HG03175 (cell line): ENCODE measurements around the gene ENO1.

Experiments
- ATAC-seq: cut with Tn5 transposase; IDR thresholded peaks from one replicate; pipeline ENCODE4 v1.9.1; 2021; ENCODE audit warnings: mild to moderate bottlenecking, moderate library complexity; ENCODE audit not compliant: unreplicated experiment

ENO1 gene

GRCh38 chr1:8871965-8872399 is 6.5 kb downstream of the ENO1 start:
- ATAC-seq: no peak

- ATAC-seq: no peak
Observed at GRCh38 chr1:8871539-8871935, 6.9 kb downstream of the ENO1 start.

GRCh38 chr1:8870616-8871538 is 7.6 kb downstream of the ENO1 start:
- ATAC-seq: no peak

DNA sequence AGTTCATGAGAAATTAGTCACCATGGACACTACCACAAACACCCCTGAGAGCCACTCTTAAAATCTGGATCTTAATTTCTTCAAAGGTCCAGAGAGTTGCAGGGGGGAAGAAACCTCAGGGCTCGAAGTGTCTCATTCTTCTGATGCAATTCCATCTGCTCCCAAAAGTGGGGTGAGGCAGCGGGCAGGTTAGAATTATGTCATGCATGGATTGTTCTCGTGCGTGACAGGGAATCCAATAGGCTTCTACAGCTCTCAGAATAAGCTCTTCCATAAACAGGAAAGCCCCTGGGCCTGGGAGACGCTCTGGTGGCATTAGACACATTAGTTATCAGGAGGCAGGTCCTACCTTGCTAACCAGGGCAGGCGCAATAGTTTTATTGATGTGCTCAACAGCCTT is 8.4 kb downstream of the ENO1 start:
- ATAC-seq: no peak

- no peak for ATAC-seq
Observed at GRCh38 chr1:8867878-8868567, 10.5 kb downstream of the ENO1 start.

DNA sequence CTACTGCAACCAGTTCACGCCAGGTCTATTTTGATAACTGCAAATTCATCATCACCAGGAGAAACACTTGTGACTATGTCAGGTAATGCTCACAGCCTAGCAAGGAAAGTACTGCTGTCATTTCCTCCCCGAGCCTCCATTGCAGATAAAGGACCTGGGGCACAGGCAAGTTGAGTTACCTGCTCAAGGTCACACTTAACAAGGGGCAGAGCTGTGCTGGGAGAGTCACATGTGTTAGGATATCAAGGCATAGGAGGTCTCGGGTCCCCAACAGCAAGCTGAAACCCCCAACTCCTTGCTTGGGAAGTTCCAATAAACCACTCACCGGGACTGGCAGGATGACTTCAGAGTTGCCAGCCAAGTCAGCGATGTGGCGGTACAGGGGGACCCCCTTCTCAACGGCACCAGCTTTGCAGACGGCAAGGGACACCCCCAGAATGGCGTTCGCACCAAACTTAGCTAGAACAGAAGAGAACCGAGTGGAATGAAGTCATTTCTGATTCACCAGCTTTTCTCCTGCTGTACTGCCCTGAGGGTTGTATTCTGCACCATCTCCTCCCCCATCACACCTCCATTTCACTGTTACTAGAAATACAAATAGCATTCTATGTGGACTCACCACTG is 11.6 kb downstream of the ENO1 start:
- ATAC-seq: no peak

- ATAC-seq: no peak
Observed at GRCh38 chr1:8866173-8866791, 12.2 kb downstream of the ENO1 start.

DNA sequence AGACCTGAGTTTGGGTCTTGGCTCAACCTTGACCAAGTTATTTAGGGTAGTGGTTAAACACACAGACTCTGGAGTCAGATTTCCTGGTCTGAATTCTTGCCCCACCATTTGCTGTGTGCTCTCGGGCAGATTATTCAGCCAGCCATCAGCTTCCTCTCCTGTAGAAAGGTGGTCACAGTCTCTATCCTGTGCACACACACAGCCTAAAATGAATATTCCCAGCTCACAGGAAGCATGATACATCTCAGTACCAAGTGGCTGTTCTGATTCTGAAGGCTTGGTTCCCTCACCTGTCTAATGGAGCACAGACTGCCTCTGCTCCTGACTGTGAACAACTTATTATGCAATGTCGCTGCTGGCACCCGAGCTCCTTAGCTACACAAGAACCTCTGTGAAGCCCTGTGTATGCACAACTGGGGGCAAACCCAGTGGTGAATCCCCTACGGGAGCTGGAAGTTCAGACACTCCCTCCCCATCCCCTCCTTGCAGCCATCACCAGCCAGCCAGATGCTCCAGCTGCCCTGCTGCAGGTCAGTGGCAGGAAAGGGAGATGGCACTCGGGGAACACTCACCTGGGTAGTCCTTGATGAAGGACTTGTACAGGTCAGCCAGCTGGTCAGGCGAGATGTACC is 13.7 kb downstream of the ENO1 start:
- no peak for ATAC-seq

DNA sequence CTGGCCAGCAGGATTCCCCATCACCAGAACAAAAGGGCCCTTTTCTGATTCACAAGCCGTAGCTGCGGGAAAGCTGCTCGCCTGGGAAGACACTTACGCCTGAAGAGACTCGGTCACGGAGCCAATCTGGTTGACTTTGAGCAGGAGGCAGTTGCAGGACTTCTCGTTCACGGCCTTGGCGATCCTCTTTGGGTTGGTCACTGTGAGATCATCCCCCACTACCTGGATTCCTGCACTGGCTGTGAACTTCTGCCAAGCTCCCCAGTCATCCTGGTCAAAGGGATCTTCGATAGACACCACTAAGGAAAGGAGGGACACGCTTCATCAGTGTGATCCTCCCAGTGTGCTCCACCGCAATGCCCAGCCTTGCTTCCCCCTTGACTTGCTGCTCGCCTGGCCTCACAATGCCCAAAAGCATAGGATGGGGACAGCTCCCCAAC is 14.7 kb downstream of the ENO1 start:
- no peak for ATAC-seq

GRCh38 chr1:8863138-8863537 is 15.3 kb downstream of the ENO1 start:
- no peak for ATAC-seq

- ATAC-seq: no peak
Observed at GRCh38 chr1:8862528-8862927, 16.0 kb downstream of the ENO1 start.

GRCh38 chr1:8860738-8861516 is 17.6 kb downstream of the ENO1 start:
- ATAC-seq: no peak

DNA sequence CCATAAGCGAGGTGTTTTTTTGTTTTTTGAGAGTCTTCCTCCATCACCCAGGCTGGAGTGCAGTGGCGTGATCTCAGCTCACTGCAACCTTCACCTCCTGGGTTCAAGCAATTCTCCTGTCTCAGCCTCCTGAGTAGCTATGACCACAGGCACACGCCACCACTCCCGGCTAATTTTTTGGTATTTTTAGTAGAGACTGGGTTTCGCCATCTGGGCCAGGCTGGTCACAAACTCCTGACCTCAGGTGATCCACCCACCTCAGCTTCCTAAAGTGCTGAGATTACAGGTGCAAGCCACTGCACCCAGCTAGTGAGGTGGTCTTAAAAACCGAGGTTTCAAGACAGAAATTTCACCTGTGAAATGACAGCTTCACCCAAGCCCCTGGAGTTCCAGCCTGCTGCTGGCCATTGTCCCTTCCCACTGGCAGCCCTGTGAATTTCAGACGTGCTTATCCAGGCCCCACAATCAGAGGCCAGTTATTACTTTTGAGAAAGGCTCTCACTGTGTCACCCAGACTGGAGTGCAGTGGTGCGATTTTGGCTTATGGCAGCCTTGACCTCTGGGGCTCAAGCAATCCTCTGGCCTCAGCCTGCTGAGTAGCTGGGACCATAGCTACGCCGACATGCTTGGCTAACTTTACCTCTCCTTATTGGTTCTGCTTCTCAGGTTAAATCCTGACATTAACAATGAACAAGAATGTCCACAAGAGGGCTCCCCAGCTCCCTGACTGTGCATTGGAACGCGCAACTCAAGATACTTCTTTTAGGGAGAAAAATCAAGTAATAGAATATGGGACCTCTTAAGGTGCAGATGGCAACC is 19.4 kb downstream of the ENO1 start:
- no peak for ATAC-seq

DNA sequence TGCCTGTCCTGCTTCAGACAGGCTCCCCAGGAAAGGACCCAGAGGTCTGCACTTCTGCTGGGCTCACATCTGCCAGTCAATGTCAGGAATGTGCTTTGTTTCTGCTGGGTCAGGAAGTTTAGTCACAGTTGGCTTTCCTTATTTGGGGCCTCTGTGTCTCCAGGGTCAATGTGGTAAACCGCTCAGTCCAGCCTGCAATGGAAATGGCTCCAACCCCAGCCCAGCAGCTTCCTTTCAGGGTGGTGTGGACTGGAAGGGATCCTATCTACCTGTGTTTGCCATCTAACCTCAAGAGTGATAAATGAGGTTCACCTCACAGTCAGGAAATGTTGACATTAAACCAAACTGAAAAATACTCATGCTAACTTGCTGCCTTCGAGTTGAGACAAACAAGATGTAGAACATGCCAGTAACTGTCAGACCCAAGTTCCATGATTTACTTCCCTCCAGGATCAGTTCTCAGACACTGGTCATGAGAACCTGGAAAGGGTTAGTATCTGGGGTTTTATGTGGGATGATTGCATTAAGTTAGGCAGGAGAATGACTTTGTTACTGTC is 20.3 kb downstream of the ENO1 start:
- ATAC-seq: no peak

DNA sequence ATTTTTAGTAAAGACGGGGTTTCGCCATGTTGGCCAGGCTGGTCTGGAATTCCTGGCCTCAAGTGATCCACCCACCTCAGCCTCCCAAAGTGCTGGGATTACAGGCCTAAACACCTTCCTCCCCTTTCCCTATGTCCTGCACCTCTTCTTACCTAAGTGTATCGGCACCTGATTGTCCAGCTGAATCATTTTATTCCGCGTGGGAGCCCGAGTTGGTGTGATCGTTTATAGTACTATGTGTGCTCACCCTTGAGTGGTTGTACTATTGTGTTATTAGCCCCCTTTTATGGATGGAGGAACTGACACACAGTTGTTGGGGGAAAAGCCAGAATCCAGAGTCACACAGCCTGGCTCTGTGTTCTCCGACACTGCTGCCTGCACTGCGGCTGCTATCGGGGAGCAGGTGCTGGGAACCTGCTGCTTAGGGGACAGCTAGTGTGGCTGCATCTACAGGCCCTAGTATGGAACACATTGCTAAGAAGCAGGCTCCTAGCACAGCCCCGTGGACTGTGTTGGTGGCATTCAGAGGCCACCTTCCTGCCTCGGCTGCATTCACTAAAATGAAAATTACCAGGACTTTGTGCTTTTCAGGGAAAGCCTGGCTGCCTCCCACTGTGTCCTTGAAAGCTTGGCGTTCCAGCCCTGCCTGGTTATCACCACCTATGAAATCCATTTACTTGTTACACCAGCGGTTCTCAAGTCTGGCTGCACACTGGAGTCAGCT is 21.6 kb downstream of the ENO1 start:
- no peak for ATAC-seq

DNA sequence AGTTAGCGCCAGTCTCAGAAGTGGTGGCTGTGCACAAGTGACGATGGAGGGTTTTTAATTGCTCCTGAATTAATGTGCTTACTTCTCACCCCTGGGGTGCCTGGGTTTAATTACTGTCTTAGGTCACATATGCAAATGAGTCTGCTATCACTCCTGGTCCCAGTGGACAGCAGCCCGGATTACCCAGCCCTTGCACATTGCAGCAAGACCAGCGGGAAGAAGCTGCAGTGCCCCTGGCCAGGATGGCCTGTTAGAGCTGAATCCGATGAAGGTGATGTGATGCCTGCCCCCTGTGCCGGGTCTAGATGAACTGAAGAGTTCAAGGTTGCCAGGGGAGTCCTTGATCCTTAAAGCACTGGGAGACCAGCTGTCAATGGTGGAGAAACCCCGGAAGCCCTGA is 24.2 kb downstream of the ENO1 start:
- ATAC-seq: no peak

DNA sequence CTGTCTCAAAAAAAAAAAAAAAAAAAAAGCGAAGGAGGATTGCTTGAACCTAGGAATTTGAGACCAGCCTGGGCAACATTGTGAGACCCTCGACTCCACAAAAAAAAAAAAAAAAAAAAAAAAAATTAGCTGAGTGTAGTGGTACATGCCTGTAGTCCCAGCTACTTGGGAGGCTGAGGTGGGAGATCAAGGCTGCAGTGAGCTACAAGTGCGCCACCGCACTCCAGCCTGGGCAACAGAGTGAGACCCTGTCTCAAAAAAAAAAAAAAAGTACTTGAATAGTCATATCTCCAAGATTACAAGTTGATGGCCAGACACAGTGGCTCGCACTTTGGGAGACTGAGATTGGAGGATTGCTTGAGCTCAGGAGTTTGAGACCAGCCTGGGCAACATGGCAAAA is 27.4 kb downstream of the ENO1 start:
- ATAC-seq: no peak
